ENCODE results near the gene PAQR9. TPM values are rescaled to one million over a fixed set of nuclear protein-coding genes. Genes with fewer than 3 reads are reported as not detected.
A peak's percentile ranks its signal among the peaks of the same experiment; 100 is the strongest.

Gene PAQR9
- total and polyA plus RNA-seq, 7 donors: not detected

DNA sequence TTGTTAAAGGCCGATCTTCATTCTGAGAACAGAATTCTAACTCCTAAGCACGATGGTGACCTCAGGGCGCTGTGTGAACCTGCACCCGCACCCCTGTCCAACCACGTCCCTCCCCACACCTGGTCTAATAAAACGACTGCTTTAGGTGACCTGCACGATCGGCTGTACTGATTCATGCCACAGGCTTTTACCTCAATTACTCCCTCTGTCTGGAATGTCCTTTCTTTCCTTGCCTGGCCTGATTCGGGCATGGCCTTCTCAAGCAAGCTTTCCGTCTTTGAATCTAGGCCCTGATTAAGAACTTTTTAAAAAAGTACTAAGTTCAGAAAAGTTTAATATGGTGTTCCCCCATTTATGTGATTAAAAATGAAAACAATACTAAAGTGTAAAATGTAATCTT lies 37.1 kb upstream of the PAQR9 start:
- no peaks in the 10 kb centered on the region for H3K36me3 ChIP-seq
- no peaks in the 10 kb centered on the region for H3K9me3 ChIP-seq
- 10 to 33% methylated on average over 10 of the region's 10 CpGs for WGBS, 2 donors
- DNase-seq: no peak
- peak overlapping the region; percentile 64 to 95 (median 94) for H3K4me3 ChIP-seq
- TF ChIP-seq POLR2AphosphoS5 (IDR thresholded peaks at IDR 0.05) (no peak), POLR2A (IDR thresholded peaks at IDR 0.05) (no peak), EP300 (IDR thresholded peaks at IDR 0.05) (no peak)
- TF ChIP-seq, protein P1, sequence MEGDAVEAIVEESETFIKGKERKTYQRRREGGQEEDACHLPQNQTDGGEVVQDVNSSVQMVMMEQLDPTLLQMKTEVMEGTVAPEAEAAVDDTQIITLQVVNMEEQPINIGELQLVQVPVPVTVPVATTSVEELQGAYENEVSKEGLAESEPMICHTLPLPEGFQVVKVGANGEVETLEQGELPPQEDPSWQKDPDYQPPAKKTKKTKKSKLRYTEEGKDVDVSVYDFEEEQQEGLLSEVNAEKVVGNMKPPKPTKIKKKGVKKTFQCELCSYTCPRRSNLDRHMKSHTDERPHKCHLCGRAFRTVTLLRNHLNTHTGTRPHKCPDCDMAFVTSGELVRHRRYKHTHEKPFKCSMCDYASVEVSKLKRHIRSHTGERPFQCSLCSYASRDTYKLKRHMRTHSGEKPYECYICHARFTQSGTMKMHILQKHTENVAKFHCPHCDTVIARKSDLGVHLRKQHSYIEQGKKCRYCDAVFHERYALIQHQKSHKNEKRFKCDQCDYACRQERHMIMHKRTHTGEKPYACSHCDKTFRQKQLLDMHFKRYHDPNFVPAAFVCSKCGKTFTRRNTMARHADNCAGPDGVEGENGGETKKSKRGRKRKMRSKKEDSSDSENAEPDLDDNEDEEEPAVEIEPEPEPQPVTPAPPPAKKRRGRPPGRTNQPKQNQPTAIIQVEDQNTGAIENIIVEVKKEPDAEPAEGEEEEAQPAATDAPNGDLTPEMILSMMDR (IDR thresholded peaks at IDR 0.05): no peak
- H3K27me3 ChIP-seq: no peaks in the 10 kb centered on the region
- peak overlapping the region; percentile 91 to 95 (median 92) for H3K27ac ChIP-seq
- intact Hi-C loops (cut with DNase I): loop anchor here (5.0 kb wide), 4 partner anchors 278 to 972 kb away; partner anchors contain the start of genes ATR, DIPK2A, TRPC1 and XRN1
- peaks cover 0 to 45% (median 31%) of the 10 kb centered on the region in 4 donors for H3K4me1 ChIP-seq

DNA sequence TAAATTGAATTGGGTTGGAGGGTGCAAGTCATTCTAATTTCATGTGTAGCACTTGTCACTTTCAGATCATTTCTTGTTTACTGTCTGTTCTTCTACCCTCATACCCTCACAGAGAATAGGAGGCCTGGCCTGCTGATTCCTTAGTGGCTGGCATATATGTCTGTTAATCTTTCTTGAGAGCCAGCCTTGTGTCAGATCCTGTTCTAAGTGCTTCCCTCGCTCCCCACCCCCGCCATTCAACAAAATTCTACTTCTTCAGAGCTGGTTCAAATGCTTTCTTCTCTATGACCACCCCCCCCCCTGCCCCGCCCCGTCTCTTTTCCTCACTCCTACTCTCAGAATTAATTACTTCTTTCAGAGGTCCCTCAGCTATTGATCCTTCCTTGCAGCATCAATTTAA lies 36.4 kb upstream of the PAQR9 start:
- Histone ChIP-seq H3K27me3 (no peaks in the 10 kb centered on the region), H3K27ac (peak overlapping the region; percentile 91 to 95 (median 92)), H3K9me3 (no peaks in the 10 kb centered on the region), H3K4me1 (peaks cover 0 to 39% (median 28%) of the 10 kb centered on the region in 4 donors), H3K36me3 (no peaks in the 10 kb centered on the region), H3K4me3 (peak overlapping the region in 1 of 4 donors; percentile 95)
- WGBS, 2 donors: 72 to 84% methylated on average over 4 of the region's 4 CpGs
- TF ChIP-seq EP300 (IDR thresholded peaks at IDR 0.05) (no peak), POLR2A (IDR thresholded peaks at IDR 0.05) (no peak), POLR2AphosphoS5 (IDR thresholded peaks at IDR 0.05) (no peak)
- TF ChIP-seq, protein P1 (IDR thresholded peaks at IDR 0.05): no peak
- DNase-seq: no peak
- intact Hi-C loops (cut with DNase I): loop anchor here (5.0 kb wide), 4 partner anchors 278 to 972 kb away; partner anchors contain the start of genes ATR, DIPK2A, TRPC1 and XRN1

DNA sequence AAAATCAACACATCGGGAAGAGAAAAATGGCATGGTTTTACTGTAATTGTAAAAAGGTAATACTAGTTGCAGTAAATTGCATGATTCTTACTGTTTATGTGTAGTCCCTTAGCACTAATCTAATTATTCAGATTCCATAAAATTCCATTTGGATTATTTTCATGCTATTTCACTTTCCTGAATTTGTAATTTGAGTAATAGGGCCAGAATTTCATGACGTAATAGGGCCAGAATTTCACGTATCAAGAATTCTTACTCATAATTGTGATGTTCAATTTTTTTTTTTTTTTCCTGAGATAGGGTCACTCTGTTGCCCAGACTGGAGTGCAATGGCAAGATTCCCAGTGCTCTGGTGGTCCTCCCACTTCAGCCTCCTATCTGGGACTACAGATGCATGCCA lies 35.0 kb upstream of the PAQR9 start:
- WGBS, 2 donors: 93% methylated on average over 3 of the region's 3 CpGs
- intact Hi-C loops (cut with DNase I): no loop called here

DNA sequence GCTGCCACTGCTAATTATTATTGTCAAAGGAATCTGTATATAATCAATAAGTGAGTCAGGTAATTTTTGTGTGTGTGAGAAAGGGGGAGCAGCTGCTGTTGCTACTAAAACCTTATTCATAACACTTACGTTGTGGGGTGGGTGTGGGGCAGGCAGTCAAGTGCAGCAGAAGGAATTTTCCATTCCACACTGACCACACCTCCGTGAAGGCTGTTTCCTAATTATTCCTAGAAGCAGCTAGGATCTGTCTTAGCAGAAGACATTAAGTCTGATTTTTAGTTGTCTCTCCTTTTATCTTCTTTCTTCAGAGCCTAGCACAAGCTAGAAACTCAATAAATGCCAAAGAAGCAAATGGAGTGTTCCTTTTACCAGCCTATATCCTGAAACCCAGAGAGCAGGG lies 33.9 kb upstream of the PAQR9 start:
- intact Hi-C loops (cut with DNase I): no loop called here
- no peak overlapping the region for H3K27ac ChIP-seq

More for the DNA sequence above, 35.0 kb upstream of the PAQR9 start:
- no peaks in the 10 kb centered on the region for H3K27me3 ChIP-seq
- no peak overlapping the region for H3K27ac ChIP-seq
- H3K36me3 ChIP-seq: no peaks in the 10 kb centered on the region
- H3K9me3 ChIP-seq: no peaks in the 10 kb centered on the region
- H3K4me3 ChIP-seq: no peak overlapping the region
- H3K4me1 ChIP-seq: peaks cover 0 to 24% (median 23%) of the 10 kb centered on the region in 4 donors
- no peak for DNase-seq
- TF ChIP-seq, protein P1 (IDR thresholded peaks at IDR 0.05): no peak
- TF ChIP-seq EP300 (IDR thresholded peaks at IDR 0.05) (no peak), POLR2A (IDR thresholded peaks at IDR 0.05) (no peak), POLR2AphosphoS5 (IDR thresholded peaks at IDR 0.05) (no peak)

More for the DNA sequence above, 33.9 kb upstream of the PAQR9 start:
- TF ChIP-seq, protein P1 (IDR thresholded peaks at IDR 0.05): no peak
- TF ChIP-seq EP300 (IDR thresholded peaks at IDR 0.05): no peak
- no peak for TF ChIP-seq POLR2AphosphoS5 (IDR thresholded peaks at IDR 0.05)
- no peak for TF ChIP-seq POLR2A (IDR thresholded peaks at IDR 0.05)
- Histone ChIP-seq H3K27me3 (no peaks in the 10 kb centered on the region), H3K9me3 (no peaks in the 10 kb centered on the region), H3K4me3 (no peak overlapping the region), H3K36me3 (no peaks in the 10 kb centered on the region), H3K4me1 (peaks cover 0 to 14% (median 12%) of the 10 kb centered on the region in 4 donors)
- no peak for DNase-seq
- WGBS, 2 donors: 25 to 46% methylated on average over 2 of the region's 2 CpGs
